Cardiac fibroblast (primary cell): Measurements from ENCODE around the gene LRP6.

ENCODE experiments used
- DNase-seq, 2 donors: peaks; one replicate each; pipeline versions ENCODE4 v3.0.0 to v3.0.0-alpha.2; 2010; ENCODE audit warnings: low read depth in 2 of 2
- H3K4me3 ChIP-seq, 2 donors: replicated peaks in 1 of 2; 1 replicate in 1 of 2; 2 replicates in 1 of 2; pipeline ENCODE4 v1.5.1; 2011; ENCODE audit warnings: low read depth in 2 of 2, low read length in 2 of 2, mild to moderate bottlenecking in 2 of 2, moderate library complexity in 1 of 2
- TF ChIP-seq, protein P1 (sequence below): IDR thresholded peaks from one replicate; pipeline ENCODE4 v1.5.1; 2011; ENCODE audit warnings: low read depth, mild to moderate bottlenecking, low read length, inconsistent platforms

LRP6 gene

DNA sequence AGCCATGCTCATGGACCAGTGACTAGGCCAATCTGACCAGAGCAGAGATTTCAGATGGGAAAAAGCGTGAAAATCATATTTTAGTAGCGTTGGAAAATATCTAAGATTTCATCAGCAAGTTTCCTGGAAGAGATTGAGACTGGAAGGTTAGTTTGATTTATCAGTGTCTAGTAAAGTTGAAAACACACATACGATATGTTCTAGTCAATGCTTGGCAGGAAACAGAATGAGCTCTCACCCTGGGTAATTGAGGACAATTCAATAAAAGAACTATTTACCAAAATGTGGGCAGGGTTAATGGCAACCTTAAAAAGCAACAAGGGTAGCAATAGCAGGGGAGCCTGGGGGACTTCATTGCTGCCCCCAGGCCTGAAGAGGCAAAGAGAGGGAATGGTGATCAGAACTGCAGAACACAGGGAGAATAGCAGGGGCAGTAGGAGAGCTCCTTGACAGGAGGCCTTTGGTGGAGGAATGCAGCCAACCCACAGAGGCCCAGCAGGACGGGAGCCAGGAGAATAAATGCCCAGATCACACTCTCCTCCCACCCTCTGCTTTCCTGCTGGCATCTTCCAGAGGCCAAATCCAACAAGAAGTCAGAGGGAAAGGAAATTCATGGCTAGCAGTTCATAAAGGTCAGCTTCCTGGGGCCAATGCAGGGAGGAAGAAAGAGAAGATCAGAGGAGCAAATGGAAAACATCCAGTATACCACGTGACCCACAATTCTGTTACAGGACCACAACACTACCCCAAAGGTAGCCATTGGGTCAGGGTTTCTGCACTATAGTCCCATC is 27.6 kb upstream of the LRP6 start:
- H3K4me3 ChIP-seq = no peak overlapping the region
- TF ChIP-seq, protein P1, sequence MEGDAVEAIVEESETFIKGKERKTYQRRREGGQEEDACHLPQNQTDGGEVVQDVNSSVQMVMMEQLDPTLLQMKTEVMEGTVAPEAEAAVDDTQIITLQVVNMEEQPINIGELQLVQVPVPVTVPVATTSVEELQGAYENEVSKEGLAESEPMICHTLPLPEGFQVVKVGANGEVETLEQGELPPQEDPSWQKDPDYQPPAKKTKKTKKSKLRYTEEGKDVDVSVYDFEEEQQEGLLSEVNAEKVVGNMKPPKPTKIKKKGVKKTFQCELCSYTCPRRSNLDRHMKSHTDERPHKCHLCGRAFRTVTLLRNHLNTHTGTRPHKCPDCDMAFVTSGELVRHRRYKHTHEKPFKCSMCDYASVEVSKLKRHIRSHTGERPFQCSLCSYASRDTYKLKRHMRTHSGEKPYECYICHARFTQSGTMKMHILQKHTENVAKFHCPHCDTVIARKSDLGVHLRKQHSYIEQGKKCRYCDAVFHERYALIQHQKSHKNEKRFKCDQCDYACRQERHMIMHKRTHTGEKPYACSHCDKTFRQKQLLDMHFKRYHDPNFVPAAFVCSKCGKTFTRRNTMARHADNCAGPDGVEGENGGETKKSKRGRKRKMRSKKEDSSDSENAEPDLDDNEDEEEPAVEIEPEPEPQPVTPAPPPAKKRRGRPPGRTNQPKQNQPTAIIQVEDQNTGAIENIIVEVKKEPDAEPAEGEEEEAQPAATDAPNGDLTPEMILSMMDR = no peak
- DNase-seq = peak in 1 of 2 donors; percentile 81

DNA sequence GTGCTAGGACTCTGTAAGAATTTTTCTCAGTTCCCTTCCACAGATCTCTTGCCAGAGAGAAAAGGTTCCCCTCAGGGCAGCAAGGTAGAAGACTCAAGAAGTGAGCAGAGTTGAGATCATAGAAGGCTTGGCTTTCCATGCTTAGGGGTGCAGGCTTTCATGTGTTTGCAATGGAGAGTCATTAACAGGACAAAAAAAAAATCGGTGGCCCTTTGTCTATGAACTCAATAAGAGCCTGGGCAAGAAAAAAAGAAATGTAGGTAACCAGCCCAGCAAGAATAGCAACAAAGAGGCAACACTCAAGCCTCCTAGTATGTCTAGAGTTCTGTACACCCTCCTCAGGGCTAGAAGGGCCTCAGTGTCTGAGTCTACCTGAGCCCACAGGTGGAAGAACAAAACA is 23.4 kb upstream of the LRP6 start:
- DNase-seq = no peak
- no peak overlapping the region for H3K4me3 ChIP-seq
- TF ChIP-seq, protein P1 = no peak

DNA sequence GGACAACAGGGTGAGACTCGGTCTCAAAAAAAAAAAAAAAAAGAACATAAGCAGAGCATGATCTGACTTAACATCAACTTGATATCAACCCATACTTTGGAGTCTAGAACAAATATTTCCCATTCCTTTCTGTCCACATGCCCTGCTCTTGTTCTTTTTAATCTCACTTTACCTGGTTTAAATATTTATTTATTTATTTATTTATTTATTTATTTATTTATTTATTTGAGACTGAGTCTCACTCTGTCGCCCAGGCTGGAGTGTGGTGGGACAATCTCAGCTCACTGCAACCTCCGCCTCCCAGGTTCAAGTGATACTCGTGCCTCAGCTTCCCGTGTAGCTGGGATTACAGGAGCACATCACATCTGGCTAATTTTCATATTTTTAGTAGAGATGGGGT is 19.6 kb upstream of the LRP6 start:
- DNase-seq = no peak
- TF ChIP-seq, protein P1 = no peak
- H3K4me3 ChIP-seq = no peak overlapping the region

DNA sequence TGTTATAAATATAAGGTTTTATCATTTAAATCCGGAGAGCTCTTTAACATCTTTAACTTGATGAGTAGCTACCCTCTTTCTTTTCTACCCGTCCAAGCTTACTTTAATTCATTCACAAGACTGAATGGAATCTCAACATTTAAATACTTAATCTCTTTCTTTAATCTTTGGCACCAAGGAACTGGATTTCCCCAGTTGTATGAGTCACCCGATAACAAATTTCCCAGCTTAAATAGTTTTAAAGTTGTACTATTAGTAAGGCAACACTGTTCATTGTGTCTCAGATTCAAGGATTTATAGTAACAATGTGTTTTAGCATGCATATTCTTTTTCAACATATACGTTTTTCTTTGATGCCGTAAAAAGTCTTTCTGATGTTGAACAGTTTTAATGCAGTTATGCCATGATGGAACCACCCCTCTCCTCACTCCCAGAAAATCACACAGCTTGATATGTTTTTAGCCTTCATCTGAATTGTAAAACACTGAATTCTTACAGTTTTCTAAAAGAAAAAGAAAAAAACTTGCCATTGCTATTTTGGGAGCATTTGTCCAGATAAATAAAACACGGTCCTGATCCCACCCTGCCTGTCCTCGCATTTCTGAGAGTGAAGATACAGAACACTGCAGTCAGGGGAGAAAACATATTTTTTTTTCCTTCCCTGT is 16.0 kb upstream of the LRP6 start:
- TF ChIP-seq, protein P1 = no peak
- peak; percentile 71 for DNase-seq
- H3K4me3 ChIP-seq = no peak overlapping the region

DNA sequence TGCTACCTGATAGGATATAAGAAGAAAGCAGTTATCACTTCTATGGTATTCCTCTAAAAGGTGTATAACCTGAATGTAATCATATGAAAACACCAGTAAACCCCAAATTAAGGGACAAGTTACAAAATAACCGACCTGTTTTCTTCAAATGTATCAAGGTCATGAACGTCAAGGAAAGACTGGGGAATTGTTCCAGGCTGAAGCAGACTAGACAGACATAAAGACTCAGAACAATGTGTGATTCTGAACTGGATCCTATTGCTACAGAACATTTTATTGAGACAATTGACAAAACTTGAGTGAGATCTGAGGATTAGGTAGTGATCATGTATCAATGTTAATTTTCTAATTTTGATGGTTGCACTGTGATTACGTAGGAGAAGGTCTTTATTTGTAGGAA is 15.4 kb upstream of the LRP6 start:
- TF ChIP-seq, protein P1 = no peak
- DNase-seq = no peak
- H3K4me3 ChIP-seq = no peak overlapping the region

DNA sequence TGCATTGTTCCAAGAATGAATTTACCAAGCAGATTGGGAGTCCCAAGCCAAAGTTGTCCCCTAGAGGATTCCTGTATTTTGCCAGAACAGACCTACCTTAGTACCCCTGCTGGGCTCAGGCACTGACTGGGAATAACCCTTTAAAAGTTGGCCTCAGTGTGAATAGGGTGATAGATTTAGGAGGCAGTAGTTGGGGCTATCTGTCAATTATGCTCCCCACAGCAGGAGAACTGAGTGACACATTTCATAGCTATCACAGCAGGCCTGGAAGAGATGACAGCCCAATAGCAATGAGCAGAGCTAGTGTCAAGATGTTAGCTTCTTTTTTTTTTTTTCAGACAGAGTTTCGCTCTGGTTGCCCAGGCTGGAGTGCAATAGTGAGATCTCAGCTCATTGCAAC is 14.3 kb upstream of the LRP6 start:
- TF ChIP-seq, protein P1 = no peak
- no peak for DNase-seq
- no peak overlapping the region for H3K4me3 ChIP-seq
